Effector CD4-positive, alpha-beta T cell (primary cell): ENCODE results near the gene ATOSB.

Experiments
- DNase-seq: peaks from one replicate; pipeline ENCODE4 v3.0.0-alpha.2; 2020

Gene ATOSB

GRCh38 chr9:35054185-35054835, 61.4 kb downstream of the ATOSB start:
- DNase-seq: no peak
